ENCODE measurements around the gene ACSS1.

Gene ACSS1

GRCh38 chr20:25031241-25031640 is 26.7 kb downstream of the ACSS1 start:
- no peak for TF ChIP-seq CTCF (IDR thresholded peaks at IDR 0.05; ENCODE audit: low read depth, low read length, missing control alignments)

GRCh38 chr20:25030649-25031207 is 27.2 kb downstream of the ACSS1 start:
- DNase-seq (ENCODE audit: low read depth): no peak
- TF ChIP-seq CTCF (IDR thresholded peaks at IDR 0.05; ENCODE audit: low read depth, low read length, missing control alignments): no peak
- H3K4me3 ChIP-seq (ENCODE audit: low read depth, low read length): no peak overlapping the region

More at GRCh38 chr20:25031241-25031640, 26.7 kb downstream of the ACSS1 start:
- DNase-seq (ENCODE audit: low read depth): no peak
- H3K4me3 ChIP-seq (ENCODE audit: low read depth, low read length): no peak overlapping the region

GRCh38 chr20:25030007-25030648 is 27.8 kb downstream of the ACSS1 start:
- no peak for TF ChIP-seq CTCF (IDR thresholded peaks at IDR 0.05; ENCODE audit: low read depth, low read length, missing control alignments)
- DNase-seq (ENCODE audit: low read depth): no peak
- no peak overlapping the region for H3K4me3 ChIP-seq (ENCODE audit: low read depth, low read length)

- TF ChIP-seq CTCF (IDR thresholded peaks at IDR 0.05; ENCODE audit: low read depth, low read length, missing control alignments): no peak
- H3K4me3 ChIP-seq (ENCODE audit: low read depth, low read length): no peak overlapping the region
- DNase-seq (ENCODE audit: low read depth): no peak
Observed at GRCh38 chr20:25025986-25026605, 31.8 kb downstream of the ACSS1 start.

- H3K4me3 ChIP-seq (ENCODE audit: low read depth, low read length): no peak overlapping the region
- no peak for TF ChIP-seq CTCF (IDR thresholded peaks at IDR 0.05; ENCODE audit: low read depth, low read length, missing control alignments)
- no peak for DNase-seq (ENCODE audit: low read depth)
Observed at GRCh38 chr20:25025091-25025861, 32.7 kb downstream of the ACSS1 start.

- no peak for DNase-seq (ENCODE audit: low read depth)
- no peak for TF ChIP-seq CTCF (IDR thresholded peaks at IDR 0.05; ENCODE audit: low read depth, low read length, missing control alignments)
- no peak overlapping the region for H3K4me3 ChIP-seq (ENCODE audit: low read depth, low read length)
Observed at GRCh38 chr20:25024171-25024570, 33.8 kb downstream of the ACSS1 start.
